ENCODE data around the gene ATP8B1.

GRCh38 chr18:57844319-57844718 lies 41.2 kb upstream of the ATP8B1 start:
- TF ChIP-seq EZH2phosphoT487 (IDR thresholded peaks at IDR 0.05; ENCODE audit: low read depth, severe bottlenecking, unreplicated experiment) (no peak), CTCF (IDR thresholded peaks at IDR 0.05; ENCODE audit: poor library complexity) (no peak)

All from hepatocyte (in vitro differentiated cells).